ENCODE results near the gene C3AR1. TPM values are rescaled to one million over a fixed set of nuclear protein-coding genes. Genes with fewer than 3 reads are reported as not detected.

Gene C3AR1
- total and polyA plus RNA-seq, 2 of the 13 experiments (the other 11 are each of a cell fraction or from before 2014, with no cell fraction given), result not detected

GRCh38 chr12:8032242-8033152 is 33.7 kb downstream of the C3AR1 start, which contains the start of gene FOXJ2 (continued):
- TF ChIP-seq ZNF333 (CRISPR knock-in tag; IDR thresholded peaks at IDR 0.05; ENCODE audit: borderline replicate concordance) (no peak), ZNF34 (CRISPR knock-in tag; IDR thresholded peaks at IDR 0.05; ENCODE audit: borderline replicate concordance) (peak; percentile 47; the same call in 1 of the 2 replicates), ZBTB2 (CRISPR knock-in tag; IDR thresholded peaks at IDR 0.05; ENCODE audit: low read depth) (peak; percentile 41; the same call in 1 of the 2 replicates), ZNF276 (CRISPR knock-in tag; IDR thresholded peaks at IDR 0.05; ENCODE audit: low read depth) (peak; percentile 100), ZNF546 (CRISPR knock-in tag; conservative IDR thresholded peaks at IDR 0.05) (0 out of 2 replicates have a peak, but pooled peaks have one; percentile 44), NR0B2 (CRISPR knock-in tag; IDR thresholded peaks at IDR 0.05) (0 out of 2 replicates have a peak, but pooled peaks have one; percentile 48), ATF7 (IDR thresholded peaks at IDR 0.05) (no peak), ATF7 (CRISPR knock-in tag; IDR thresholded peaks at IDR 0.05) (no peak), ZNF275 (CRISPR knock-in tag; IDR thresholded peaks at IDR 0.05; ENCODE audit: borderline replicate concordance) (0 out of 2 replicates have a peak, but pooled peaks have one; percentile 42), MAX (IDR thresholded peaks at IDR 0.05) (peak; percentile 53), SATB2 (CRISPR knock-in tag; IDR thresholded peaks at IDR 0.05) (no peak), PHF20 (CRISPR knock-in tag; IDR thresholded peaks at IDR 0.05) (peak; percentile 47), RFX3 (CRISPR knock-in tag; IDR thresholded peaks at IDR 0.05) (no peak), CHD4 (IDR thresholded peaks at IDR 0.05; ENCODE audit: borderline replicate concordance, low read length) (no peak), ZNF816 (CRISPR knock-in tag; IDR thresholded peaks at IDR 0.05; ENCODE audit: borderline replicate concordance) (peak; percentile 57; the same call in 1 of the 2 replicates), HOXD1 (CRISPR knock-in tag; IDR thresholded peaks at IDR 0.05) (no peak), HCFC1 (IDR thresholded peaks at IDR 0.05; ENCODE audit: low read depth, low read length) (no peak), ZFP36L1 (CRISPR knock-in tag; IDR thresholded peaks at IDR 0.05) (no peak), ISL2 (CRISPR knock-in tag; IDR thresholded peaks at IDR 0.05) (no peak), ZNF574 (CRISPR knock-in tag; IDR thresholded peaks at IDR 0.05) (peak; percentile 73; the same call in 1 of the 2 replicates), MYC (CRISPR knock-in tag; IDR thresholded peaks at IDR 0.05; ENCODE audit: borderline replicate concordance) (peak; percentile 64; the same call in 1 of the 2 replicates)

Data from HepG2 (cell line).